KMS-11 (cell line): ENCODE measurements around the gene RASL12.

ENCODE experiments used
- H2AFZ ChIP-seq: fragments of 200-600 bp; sonication (generic); 2 replicates; pipeline ENCODE4 v1.6.1; 2016; ENCODE audit warnings: antibody characterized with exemption, mixed run types, low read depth
- H3K27ac ChIP-seq: fragments of 200-600 bp; sonication (generic); 2 replicates; pipeline ENCODE4 v1.6.1; 2016; ENCODE audit warnings: mild to moderate bottlenecking, mixed run types
- H3K27me3 ChIP-seq: fragments of 200-600 bp; sonication (generic); 2 replicates; pipeline ENCODE4 v1.6.1; 2017; ENCODE audit warnings: mild to moderate bottlenecking, low read depth, mixed run types, moderate library complexity; ENCODE audit not compliant: insufficient read depth
- H3K36me3 ChIP-seq: fragments of 200-600 bp; sonication (generic); 2 replicates; pipeline ENCODE4 v1.6.1; 2017; ENCODE audit warnings: mild to moderate bottlenecking, mixed run types; ENCODE audit not compliant: insufficient read depth
- H3K4me1 ChIP-seq: fragments of 200-600 bp; sonication (generic); 2 replicates; pipeline ENCODE4 v1.6.1; 2016; ENCODE audit warnings: mild to moderate bottlenecking, low read depth, mixed run types; ENCODE audit not compliant: poor library complexity, severe bottlenecking
- H3K4me2 ChIP-seq: fragments of 200-600 bp; sonication (generic); 2 replicates; pipeline ENCODE4 v1.7.0; 2016; ENCODE audit warnings: mild to moderate bottlenecking, mixed run types
- H3K4me3 ChIP-seq: fragments of 200-600 bp; sonication (generic); IDR thresholded peaks from 2 replicates; pipeline ENCODE4 v1.6.1; 2017; ENCODE audit warnings: low read depth, low read length, mixed read lengths; ENCODE audit not compliant: insufficient read depth
- H3K79me2 ChIP-seq: fragments of 200-600 bp; sonication (generic); 2 replicates; pipeline ENCODE4 v1.6.1; 2016; ENCODE audit warnings: low read depth, mixed run types; ENCODE audit not compliant: insufficient read depth
- H3K9ac ChIP-seq: fragments of 200-600 bp; sonication (generic); 2 replicates; pipeline ENCODE4 v1.6.1; 2016; ENCODE audit warnings: mild to moderate bottlenecking, mixed run types
- H4K20me1 ChIP-seq: fragments of 200-600 bp; sonication (generic); 2 replicates; pipeline ENCODE4 v1.6.1; 2016; ENCODE audit warnings: mild to moderate bottlenecking, mixed run types; ENCODE audit not compliant: insufficient read depth
- TF ChIP-seq, protein P1 (sequence below): fragments of 200-600 bp; sonication (generic); conservative IDR thresholded peaks from 2 replicates; pipeline ENCODE4 v1.6.1; 2017; ENCODE audit warnings: low read depth, mild to moderate bottlenecking, antibody characterized with exemption, low read length, moderate library complexity, mixed read lengths

RASL12 gene

DNA sequence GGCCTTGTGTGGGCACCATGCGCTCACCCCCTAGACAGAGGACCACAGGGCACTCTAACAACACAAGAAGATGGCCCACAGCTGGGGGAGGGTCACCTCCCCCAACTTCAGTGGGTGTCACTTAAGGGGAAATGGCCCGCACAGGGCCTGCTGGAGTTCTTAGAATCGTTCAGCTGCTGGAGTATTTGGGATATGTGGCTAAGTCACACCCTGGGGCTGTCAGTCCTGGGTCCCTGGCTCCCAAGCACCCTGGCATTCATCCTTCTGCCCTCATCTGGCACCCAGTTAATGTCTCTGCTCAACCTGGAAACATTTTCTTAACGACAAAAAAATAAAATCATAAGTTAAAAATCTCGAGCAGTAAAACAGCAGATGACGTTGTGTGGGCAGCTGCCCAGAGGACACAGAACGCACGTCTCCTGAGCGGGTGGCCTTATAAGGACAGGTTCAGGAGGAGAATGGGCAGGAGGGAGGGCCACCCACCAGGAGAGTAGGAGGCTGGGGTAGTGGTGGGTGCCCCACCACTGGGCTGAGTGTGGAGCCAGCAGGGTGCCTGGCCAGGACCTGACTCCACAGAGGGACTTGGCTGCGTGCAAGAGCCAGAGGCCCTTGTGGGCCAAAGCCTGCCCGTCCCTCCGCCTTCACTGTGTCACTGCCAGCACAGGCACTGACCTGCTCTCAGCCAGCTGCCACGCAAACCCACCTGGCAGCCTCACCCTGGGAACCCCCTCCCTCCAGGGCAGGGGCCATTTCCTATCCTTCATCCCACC, 20.3 kb upstream of the RASL12 start:
- Histone ChIP-seq H3K27ac (no peak overlapping the region), H3K9ac (no peak overlapping the region), H2AFZ (no peak overlapping the region), H4K20me1 (no peaks in the 10 kb centered on the region), H3K27me3 (no peaks in the 10 kb centered on the region), H3K4me2 (no peak overlapping the region), H3K4me1 (no peaks in the 10 kb centered on the region), H3K79me2 (no peaks in the 10 kb centered on the region), H3K36me3 (no peaks in the 10 kb centered on the region), H3K4me3 (no peak overlapping the region)
- TF ChIP-seq, protein P1, sequence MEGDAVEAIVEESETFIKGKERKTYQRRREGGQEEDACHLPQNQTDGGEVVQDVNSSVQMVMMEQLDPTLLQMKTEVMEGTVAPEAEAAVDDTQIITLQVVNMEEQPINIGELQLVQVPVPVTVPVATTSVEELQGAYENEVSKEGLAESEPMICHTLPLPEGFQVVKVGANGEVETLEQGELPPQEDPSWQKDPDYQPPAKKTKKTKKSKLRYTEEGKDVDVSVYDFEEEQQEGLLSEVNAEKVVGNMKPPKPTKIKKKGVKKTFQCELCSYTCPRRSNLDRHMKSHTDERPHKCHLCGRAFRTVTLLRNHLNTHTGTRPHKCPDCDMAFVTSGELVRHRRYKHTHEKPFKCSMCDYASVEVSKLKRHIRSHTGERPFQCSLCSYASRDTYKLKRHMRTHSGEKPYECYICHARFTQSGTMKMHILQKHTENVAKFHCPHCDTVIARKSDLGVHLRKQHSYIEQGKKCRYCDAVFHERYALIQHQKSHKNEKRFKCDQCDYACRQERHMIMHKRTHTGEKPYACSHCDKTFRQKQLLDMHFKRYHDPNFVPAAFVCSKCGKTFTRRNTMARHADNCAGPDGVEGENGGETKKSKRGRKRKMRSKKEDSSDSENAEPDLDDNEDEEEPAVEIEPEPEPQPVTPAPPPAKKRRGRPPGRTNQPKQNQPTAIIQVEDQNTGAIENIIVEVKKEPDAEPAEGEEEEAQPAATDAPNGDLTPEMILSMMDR: no peak

DNA sequence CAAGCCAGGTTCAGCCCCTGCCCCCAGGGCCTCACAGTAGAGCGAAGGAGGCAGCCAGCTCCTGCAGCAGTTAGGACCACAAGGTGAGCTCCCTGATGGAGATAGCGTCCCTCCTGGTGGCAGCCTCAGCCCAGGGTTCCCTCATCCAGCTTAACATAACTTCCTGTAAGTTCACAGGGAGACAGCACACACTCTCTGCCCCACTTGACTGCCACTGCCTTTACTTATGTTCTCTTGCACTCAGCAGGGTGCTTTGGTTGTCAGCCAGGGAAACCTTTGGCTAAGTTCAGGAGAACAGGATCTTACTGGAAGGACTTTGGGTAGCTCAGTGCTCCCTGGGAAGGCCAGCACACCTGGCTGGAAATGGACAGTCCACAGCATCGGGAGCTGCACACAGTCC, 19.6 kb upstream of the RASL12 start:
- H3K27me3 ChIP-seq: no peaks in the 10 kb centered on the region
- no peaks in the 10 kb centered on the region for H4K20me1 ChIP-seq
- H3K36me3 ChIP-seq: no peaks in the 10 kb centered on the region
- H2AFZ ChIP-seq: no peak overlapping the region
- no peak overlapping the region for H3K27ac ChIP-seq
- H3K9ac ChIP-seq: no peak overlapping the region
- no peaks in the 10 kb centered on the region for H3K79me2 ChIP-seq
- H3K4me2 ChIP-seq: no peak overlapping the region
- TF ChIP-seq, protein P1: no peak
- H3K4me1 ChIP-seq: no peaks in the 10 kb centered on the region
- H3K4me3 ChIP-seq: no peak overlapping the region

DNA sequence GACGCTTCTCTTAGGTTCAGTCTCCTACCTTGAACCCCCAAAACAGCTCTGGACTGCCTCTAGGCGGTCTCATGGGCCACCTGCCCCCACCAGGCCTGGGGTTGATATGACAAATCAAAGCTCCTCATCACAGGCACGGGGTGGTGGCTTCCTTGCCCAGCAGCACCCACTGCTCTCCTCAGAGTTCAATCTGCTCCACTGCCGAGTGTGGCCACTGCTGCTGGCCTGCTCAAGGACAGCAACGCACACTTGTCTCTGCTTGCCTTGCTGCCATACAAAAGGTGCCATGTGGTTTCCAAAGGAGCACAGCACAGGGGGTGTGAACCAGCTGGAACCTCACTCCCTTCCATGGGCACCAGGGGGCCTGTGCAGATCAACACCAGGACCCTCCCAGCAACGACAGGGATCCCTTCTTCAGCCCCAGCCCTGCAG, 18.9 kb upstream of the RASL12 start:
- Histone ChIP-seq H3K9ac (no peak overlapping the region), H2AFZ (no peak overlapping the region), H3K36me3 (no peaks in the 10 kb centered on the region), H4K20me1 (no peaks in the 10 kb centered on the region), H3K79me2 (no peaks in the 10 kb centered on the region), H3K27me3 (no peaks in the 10 kb centered on the region; the same call in 1 of the 2 replicates), H3K27ac (no peak overlapping the region), H3K4me3 (no peak overlapping the region), H3K4me1 (no peaks in the 10 kb centered on the region), H3K4me2 (no peak overlapping the region)
- TF ChIP-seq, protein P1: no peak; the same call in 1 of the 2 replicates

DNA sequence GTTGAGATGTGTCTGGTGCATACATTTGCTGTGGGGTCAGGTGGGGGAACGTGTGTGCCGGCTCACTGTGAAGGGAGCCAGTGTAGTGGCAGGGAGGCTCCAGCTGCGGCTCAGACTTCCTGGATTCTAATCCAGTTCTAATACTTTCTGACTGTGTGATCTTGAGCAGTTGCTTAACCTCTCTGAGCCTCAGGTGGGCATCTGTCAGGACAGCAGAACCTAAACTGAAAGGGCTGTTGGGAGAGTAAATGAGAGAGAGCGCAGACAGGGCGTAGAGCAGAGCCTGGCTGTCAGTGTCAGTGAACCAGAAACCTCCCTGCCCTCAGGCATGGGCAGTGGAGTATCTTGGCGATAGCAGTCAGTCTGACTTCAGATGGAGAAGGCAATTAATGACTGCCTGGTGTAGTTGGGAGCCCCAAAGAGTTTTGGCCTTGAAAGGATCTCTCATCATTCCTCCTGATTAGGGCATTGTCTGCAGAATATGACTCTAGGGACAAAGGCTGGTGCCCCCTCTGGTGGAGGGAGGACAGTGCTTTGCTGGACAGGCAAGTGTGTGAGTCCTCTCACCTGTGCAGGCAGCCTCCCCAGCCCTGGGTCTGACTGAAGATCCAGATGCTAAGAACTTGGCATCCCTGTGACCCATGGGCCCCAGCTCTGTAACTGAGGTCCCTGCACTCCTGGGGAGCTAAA, 18.3 kb upstream of the RASL12 start:
- no peaks in the 10 kb centered on the region for H3K4me1 ChIP-seq
- H2AFZ ChIP-seq: no peak overlapping the region
- H3K27ac ChIP-seq: no peak overlapping the region
- TF ChIP-seq, protein P1: no peak
- no peak overlapping the region for H3K4me2 ChIP-seq
- no peaks in the 10 kb centered on the region for H3K36me3 ChIP-seq
- H3K79me2 ChIP-seq: no peaks in the 10 kb centered on the region
- H3K27me3 ChIP-seq: no peaks in the 10 kb centered on the region; the same call in 1 of the 2 replicates
- H3K4me3 ChIP-seq: no peak overlapping the region
- H4K20me1 ChIP-seq: no peaks in the 10 kb centered on the region
- no peak overlapping the region for H3K9ac ChIP-seq
